Skeletal muscle tissue (tissue), 4 donors: ENCODE results near the gene RBM47. TPM values are rescaled to one million over a fixed set of nuclear protein-coding genes. Genes with fewer than 3 reads are reported as not detected.

Experiments
- H3K27ac ChIP-seq: one replicate; pipeline ENCODE4 v1.7.0; 2013; ENCODE audit warnings: mild to moderate bottlenecking, low read depth, low read length, inconsistent platforms
- H3K27me3 ChIP-seq, 3 donors: one replicate each; pipeline ENCODE4 v1.7.0; 2013; ENCODE audit warnings: low read length in 3 of 3; ENCODE audit not compliant: control insufficient read depth in 3 of 3, insufficient read depth in 3 of 3
- H3K36me3 ChIP-seq, 3 donors: one replicate each; pipeline ENCODE4 v1.7.0; 2013; ENCODE audit warnings: low read length in 3 of 3; ENCODE audit not compliant: control insufficient read depth in 3 of 3, insufficient read depth in 3 of 3
- H3K4me1 ChIP-seq, 3 donors: one replicate each; pipeline ENCODE4 v1.7.0; 2013; ENCODE audit warnings: low read length in 3 of 3, mild to moderate bottlenecking in 3 of 3; ENCODE audit not compliant: control insufficient read depth in 3 of 3, insufficient read depth in 3 of 3
- H3K4me3 ChIP-seq, 3 donors: one replicate each; pipeline ENCODE4 v1.7.0; 2013; ENCODE audit warnings: low read length in 3 of 3
- H3K9ac ChIP-seq, 3 donors: one replicate each; pipeline ENCODE4 v1.7.0; 2013; ENCODE audit warnings: low read length in 3 of 3, mild to moderate bottlenecking in 3 of 3, moderate library complexity in 2 of 3, low read depth in 1 of 3
- H3K9me3 ChIP-seq, 3 donors: one replicate each; pipeline ENCODE4 v1.7.0; 2013; ENCODE audit warnings: low read length in 3 of 3; ENCODE audit not compliant: control insufficient read depth in 3 of 3
- total RNA-seq: library from RNA; depleted of rRNA; stranded (reverse); fragments of >200 nt; gene quantifications from one replicate; pipeline ENCODE4 v1.2.3, GENCODE V29; 2014
- donor health status: Osteomylitis.

Gene RBM47
- total RNA-seq, 1 donor from 2014 or later: 2.6 TPM

GRCh38 chr4:40484346-40485090 lies 145.1 kb downstream of the RBM47 start:
- Histone ChIP-seq H3K4me3 (no peak overlapping the region), H3K27ac (no peak overlapping the region), H3K9me3 (no peaks in the 10 kb centered on the region), H3K27me3 (no peaks in the 10 kb centered on the region), H3K4me1 (no peaks in the 10 kb centered on the region), H3K36me3 (no peaks in the 10 kb centered on the region), H3K9ac (no peak overlapping the region)

- no peaks in the 10 kb centered on the region for H3K36me3 ChIP-seq
- H3K27ac ChIP-seq: no peak overlapping the region
- H3K4me3 ChIP-seq: no peak overlapping the region
- no peak overlapping the region for H3K9ac ChIP-seq
- no peaks in the 10 kb centered on the region for H3K27me3 ChIP-seq
- H3K4me1 ChIP-seq: no peaks in the 10 kb centered on the region
- H3K9me3 ChIP-seq: no peaks in the 10 kb centered on the region
These were observed 146.5 kb downstream of the RBM47 start for GRCh38 chr4:40482985-40483647.

- no peak overlapping the region for H3K27ac ChIP-seq
- no peak overlapping the region for H3K9ac ChIP-seq
- no peaks in the 10 kb centered on the region for H3K27me3 ChIP-seq
- no peak overlapping the region for H3K4me3 ChIP-seq
- H3K4me1 ChIP-seq: no peaks in the 10 kb centered on the region
- H3K9me3 ChIP-seq: no peaks in the 10 kb centered on the region
- H3K36me3 ChIP-seq: no peaks in the 10 kb centered on the region
These were observed 147.7 kb downstream of the RBM47 start for GRCh38 chr4:40481977-40482376.

GRCh38 chr4:40480291-40480690 lies 149.4 kb downstream of the RBM47 start:
- Histone ChIP-seq H3K9ac (no peak overlapping the region), H3K27me3 (no peaks in the 10 kb centered on the region), H3K4me1 (no peaks in the 10 kb centered on the region), H3K4me3 (no peak overlapping the region), H3K9me3 (no peaks in the 10 kb centered on the region), H3K27ac (no peak overlapping the region), H3K36me3 (no peaks in the 10 kb centered on the region)

GRCh38 chr4:40479378-40479777 lies 150.3 kb downstream of the RBM47 start:
- no peaks in the 10 kb centered on the region for H3K27me3 ChIP-seq
- no peaks in the 10 kb centered on the region for H3K4me1 ChIP-seq
- H3K36me3 ChIP-seq: no peaks in the 10 kb centered on the region
- no peaks in the 10 kb centered on the region for H3K9me3 ChIP-seq
- H3K27ac ChIP-seq: no peak overlapping the region
- H3K4me3 ChIP-seq: no peak overlapping the region
- H3K9ac ChIP-seq: no peak overlapping the region

GRCh38 chr4:40475609-40476008 lies 154.1 kb downstream of the RBM47 start:
- no peak overlapping the region for H3K27ac ChIP-seq
- no peaks in the 10 kb centered on the region for H3K27me3 ChIP-seq
- H3K9me3 ChIP-seq: no peaks in the 10 kb centered on the region
- no peaks in the 10 kb centered on the region for H3K4me1 ChIP-seq
- no peak overlapping the region for H3K4me3 ChIP-seq
- H3K36me3 ChIP-seq: no peaks in the 10 kb centered on the region
- no peak overlapping the region for H3K9ac ChIP-seq

- H3K4me1 ChIP-seq: no peaks in the 10 kb centered on the region
- H3K9ac ChIP-seq: no peak overlapping the region
- no peaks in the 10 kb centered on the region for H3K27me3 ChIP-seq
- H3K9me3 ChIP-seq: no peaks in the 10 kb centered on the region
- no peak overlapping the region for H3K4me3 ChIP-seq
- H3K36me3 ChIP-seq: no peaks in the 10 kb centered on the region
- H3K27ac ChIP-seq: no peak overlapping the region
These were observed 155.9 kb downstream of the RBM47 start for GRCh38 chr4:40473578-40474388.

GRCh38 chr4:40471923-40472322 lies 157.7 kb downstream of the RBM47 start:
- Histone ChIP-seq H3K9ac (no peak overlapping the region), H3K27me3 (no peaks in the 10 kb centered on the region), H3K9me3 (no peaks in the 10 kb centered on the region), H3K4me1 (no peaks in the 10 kb centered on the region), H3K36me3 (no peaks in the 10 kb centered on the region), H3K27ac (no peak overlapping the region), H3K4me3 (no peak overlapping the region)

- no peak overlapping the region for H3K9ac ChIP-seq
- no peak overlapping the region for H3K4me3 ChIP-seq
- no peaks in the 10 kb centered on the region for H3K9me3 ChIP-seq
- no peaks in the 10 kb centered on the region for H3K27me3 ChIP-seq
- H3K27ac ChIP-seq: no peak overlapping the region
- H3K36me3 ChIP-seq: no peaks in the 10 kb centered on the region
- no peaks in the 10 kb centered on the region for H3K4me1 ChIP-seq
These were observed 162.9 kb downstream of the RBM47 start for GRCh38 chr4:40466789-40467188.

- H3K4me3 ChIP-seq: no peak overlapping the region
- H3K36me3 ChIP-seq: no peaks in the 10 kb centered on the region
- no peaks in the 10 kb centered on the region for H3K4me1 ChIP-seq
- H3K9ac ChIP-seq: no peak overlapping the region
- H3K27ac ChIP-seq: no peak overlapping the region
- H3K27me3 ChIP-seq: no peaks in the 10 kb centered on the region
- H3K9me3 ChIP-seq: no peaks in the 10 kb centered on the region
These were observed 167.3 kb downstream of the RBM47 start for GRCh38 chr4:40462326-40462725.
